ENCODE data around the gene GRAP. TPM values are rescaled to one million over a fixed set of nuclear protein-coding genes. Genes with fewer than 3 reads are reported as not detected.
"Not testable (repeated sequence)": the region's sequence is repeated elsewhere in the genome, so short reads cannot be mapped to it uniquely, and the experiment has no call there.

The GRAP gene
- total RNA-seq, 2 donors from 2014 or later = 0.33 to 1.8 TPM

- H3K4me1 ChIP-seq; H3K36me3 ChIP-seq (replicated peaks in 1 of 2; ENCODE audit: insufficient read depth in 1 of 2, low read depth in 2 of 2); H3K4me3 ChIP-seq; H3K9me3 ChIP-seq; H3K27me3 ChIP-seq; intact Hi-C loops (cut with DNase I); H3K27ac ChIP-seq: not testable (repeated sequence)
- 40% methylated on average over 7 of the region's 31 CpGs; no CpG with 5 or more reads in 1 of the 2 donors for WGBS, 2 donors
- ATAC-seq = peak; percentile 94
- TF ChIP-seq, protein P1, sequence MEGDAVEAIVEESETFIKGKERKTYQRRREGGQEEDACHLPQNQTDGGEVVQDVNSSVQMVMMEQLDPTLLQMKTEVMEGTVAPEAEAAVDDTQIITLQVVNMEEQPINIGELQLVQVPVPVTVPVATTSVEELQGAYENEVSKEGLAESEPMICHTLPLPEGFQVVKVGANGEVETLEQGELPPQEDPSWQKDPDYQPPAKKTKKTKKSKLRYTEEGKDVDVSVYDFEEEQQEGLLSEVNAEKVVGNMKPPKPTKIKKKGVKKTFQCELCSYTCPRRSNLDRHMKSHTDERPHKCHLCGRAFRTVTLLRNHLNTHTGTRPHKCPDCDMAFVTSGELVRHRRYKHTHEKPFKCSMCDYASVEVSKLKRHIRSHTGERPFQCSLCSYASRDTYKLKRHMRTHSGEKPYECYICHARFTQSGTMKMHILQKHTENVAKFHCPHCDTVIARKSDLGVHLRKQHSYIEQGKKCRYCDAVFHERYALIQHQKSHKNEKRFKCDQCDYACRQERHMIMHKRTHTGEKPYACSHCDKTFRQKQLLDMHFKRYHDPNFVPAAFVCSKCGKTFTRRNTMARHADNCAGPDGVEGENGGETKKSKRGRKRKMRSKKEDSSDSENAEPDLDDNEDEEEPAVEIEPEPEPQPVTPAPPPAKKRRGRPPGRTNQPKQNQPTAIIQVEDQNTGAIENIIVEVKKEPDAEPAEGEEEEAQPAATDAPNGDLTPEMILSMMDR (IDR thresholded peaks at IDR 0.05) = peak in 1 of 7 experiments; percentile 9
- DNase-seq = peak in 3 of 4 donors; percentile 12 to 56 (median 29)
Measured at GRCh38 chr17:19076398-19077192, 29.8 kb upstream of the GRAP start.

DNA sequence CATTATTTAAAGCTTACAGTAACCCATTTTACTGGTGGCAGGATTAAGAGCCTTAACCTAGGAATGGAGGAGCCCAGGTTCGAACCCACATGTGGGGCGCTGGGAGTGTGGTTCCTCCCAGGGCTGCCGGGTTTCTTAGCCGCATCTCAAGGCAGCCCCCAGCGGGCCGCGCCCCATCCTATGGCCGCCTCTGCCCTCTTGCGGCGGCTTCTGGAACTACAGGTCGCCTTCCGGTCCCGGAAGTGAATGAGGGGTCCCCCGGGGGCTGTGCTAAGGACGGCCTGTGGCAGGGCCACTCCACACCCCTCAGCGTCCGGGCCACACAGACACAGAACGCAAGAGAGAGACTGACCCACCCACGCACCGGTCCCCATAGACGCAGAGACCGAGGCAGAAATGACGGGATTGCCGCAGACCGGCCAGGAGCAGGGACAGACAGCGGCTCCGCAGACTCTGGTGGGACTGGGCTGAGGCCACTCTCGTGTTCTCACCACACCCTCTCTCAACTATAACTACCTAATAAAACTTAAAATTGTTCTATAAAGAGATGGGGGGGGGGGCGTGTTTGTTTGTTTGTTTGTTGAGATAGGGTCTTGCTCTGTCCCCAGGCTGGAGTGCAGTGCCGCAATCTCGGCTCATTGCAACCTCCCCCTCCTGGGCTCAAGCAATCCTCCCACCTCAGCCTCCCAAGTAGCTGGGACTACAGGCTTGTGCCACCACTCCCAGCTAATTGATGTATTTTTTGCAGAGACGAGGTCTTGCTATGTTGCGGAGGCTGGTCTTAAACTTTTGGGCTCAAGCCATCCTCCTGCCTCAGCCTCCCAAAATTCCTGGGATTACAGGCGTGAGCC is 23.8 kb upstream of the GRAP start:
- H3K4me1 ChIP-seq; H3K9me3 ChIP-seq; H3K4me3 ChIP-seq; H3K27ac ChIP-seq; H3K36me3 ChIP-seq (replicated peaks in 1 of 2; ENCODE audit: insufficient read depth in 1 of 2, low read depth in 2 of 2); DNase-seq; H3K27me3 ChIP-seq; intact Hi-C loops (cut with DNase I): not testable (repeated sequence)
- WGBS, 2 donors = no CpG with 5 or more reads among the region's 34 CpGs
- peak; percentile 96 for ATAC-seq

DNA sequence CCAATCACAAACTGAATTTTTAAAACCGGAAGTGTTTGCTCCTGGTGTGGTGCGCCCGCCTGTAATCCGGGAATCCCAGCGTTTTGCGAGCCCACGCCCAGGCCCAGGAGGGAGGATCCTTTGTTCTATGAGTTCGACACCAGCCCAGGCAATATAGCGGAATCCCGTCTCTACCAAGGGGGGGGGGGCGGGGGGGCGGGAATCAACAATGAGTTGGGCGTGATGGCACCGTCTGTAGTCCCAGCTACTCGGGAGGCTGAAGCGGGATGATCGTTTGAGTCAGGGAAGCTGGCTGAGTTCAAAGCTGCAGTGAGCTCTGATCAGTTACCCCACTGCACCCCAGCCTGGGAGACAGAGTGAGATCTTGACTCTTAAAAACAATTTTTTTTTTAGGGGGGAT is 17.6 kb upstream of the GRAP start:
- H3K27ac ChIP-seq = peak overlapping the region in 1 of 4 donors; percentile 51
- H3K36me3 ChIP-seq (replicated peaks in 1 of 2; ENCODE audit: insufficient read depth in 1 of 2, low read depth in 2 of 2); ATAC-seq; H3K27me3 ChIP-seq; intact Hi-C loops (cut with DNase I); H3K4me3 ChIP-seq; H3K4me1 ChIP-seq; H3K9me3 ChIP-seq: not testable (repeated sequence)
- WGBS, 2 donors = no CpG with 5 or more reads among the region's 17 CpGs
- peak in 1 of 4 donors; percentile 9 for DNase-seq

GRCh38 chr17:19063326-19063956 is 16.7 kb upstream of the GRAP start:
- 0% methylated on average over 33 of the region's 44 CpGs; no CpG with 5 or more reads in 1 of the 2 donors for WGBS, 2 donors
- peak overlapping the region in 1 of 4 donors; percentile 79 for H3K27ac ChIP-seq
- peak; percentile 65 to 94 (median 70) for DNase-seq
- H3K4me3 ChIP-seq; H3K36me3 ChIP-seq (replicated peaks in 1 of 2; ENCODE audit: insufficient read depth in 1 of 2, low read depth in 2 of 2); H3K4me1 ChIP-seq; intact Hi-C loops (cut with DNase I); H3K9me3 ChIP-seq; H3K27me3 ChIP-seq: not testable (repeated sequence)
- peak; percentile 69 to 99 (median 98) for TF ChIP-seq POLR2A (IDR thresholded peaks at IDR 0.05)
- ATAC-seq = peak; percentile 31

DNA sequence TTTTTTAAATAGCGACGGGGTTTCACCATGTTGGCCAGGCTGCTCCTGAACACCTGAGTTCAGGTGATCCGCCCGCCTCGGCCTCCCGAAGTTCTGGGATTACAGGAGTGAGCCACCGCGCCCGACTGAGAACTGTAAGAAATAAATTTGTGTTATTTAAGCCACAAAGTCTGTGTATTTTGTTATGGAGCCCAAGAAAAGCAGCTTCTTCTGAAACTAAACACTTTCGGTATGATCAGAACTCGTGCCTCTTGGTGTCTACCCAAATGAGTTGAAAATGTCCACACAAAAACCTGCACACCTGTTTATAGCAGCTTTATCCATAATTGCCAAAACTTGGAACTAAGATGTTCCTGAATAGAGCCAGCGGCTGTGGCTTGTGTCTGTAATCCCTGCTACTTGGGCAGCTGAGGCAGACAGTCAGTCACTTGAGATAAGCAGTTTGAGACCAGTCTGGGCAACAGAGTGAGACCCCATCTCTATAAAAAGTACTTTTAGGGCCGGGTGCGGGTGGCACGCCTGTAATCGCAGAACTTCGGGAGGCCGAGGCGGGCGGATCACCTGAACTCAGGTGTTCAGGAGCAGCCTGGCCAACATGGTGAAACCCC is 16.1 kb upstream of the GRAP start:
- H3K36me3 ChIP-seq (replicated peaks in 1 of 2; ENCODE audit: insufficient read depth in 1 of 2, low read depth in 2 of 2); intact Hi-C loops (cut with DNase I); DNase-seq; H3K27me3 ChIP-seq; H3K4me3 ChIP-seq; H3K27ac ChIP-seq; H3K4me1 ChIP-seq; H3K9me3 ChIP-seq: not testable (repeated sequence)
- WGBS, 2 donors = no CpG with 5 or more reads among the region's 20 CpGs
- peak; percentile 79 for ATAC-seq

GRCh38 chr17:19062009-19062717 is 15.4 kb upstream of the GRAP start:
- ATAC-seq = peak; percentile 49
- TF ChIP-seq POLR2A (IDR thresholded peaks at IDR 0.05) = peak in 2 of 3 donors; percentile 66 to 77
- H3K27me3 ChIP-seq; H3K4me1 ChIP-seq; H3K36me3 ChIP-seq (replicated peaks in 1 of 2; ENCODE audit: insufficient read depth in 1 of 2, low read depth in 2 of 2); intact Hi-C loops (cut with DNase I); H3K9me3 ChIP-seq; H3K4me3 ChIP-seq: not testable (repeated sequence)
- peak; percentile 49 to 86 (median 70) for DNase-seq
- 0% methylated on average over 9 of the region's 51 CpGs; no CpG with 5 or more reads in 1 of the 2 donors for WGBS, 2 donors
- H3K27ac ChIP-seq = peak overlapping the region in 3 of 4 donors; percentile 34 to 55 (median 52)

DNA sequence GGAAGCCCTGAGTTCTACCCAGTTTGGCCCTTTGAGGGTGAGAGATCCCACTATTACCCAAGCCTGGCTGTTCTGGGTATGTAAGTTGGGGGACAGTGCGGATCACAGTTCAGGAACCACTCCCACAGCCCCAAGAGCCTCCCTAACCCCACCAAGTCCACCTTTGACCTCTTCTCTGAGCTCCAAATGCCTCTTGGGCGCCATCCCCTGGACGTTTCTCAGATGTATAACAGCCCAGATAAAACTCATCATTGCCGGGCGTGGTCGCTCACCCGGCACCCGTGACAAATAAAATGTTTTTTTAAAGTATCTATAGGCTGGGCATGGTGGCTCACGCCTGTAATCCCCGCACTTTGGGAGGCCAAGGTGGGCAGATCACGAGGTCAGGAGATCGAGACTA is 8.7 kb upstream of the GRAP start:
- H3K27me3 ChIP-seq; H3K9me3 ChIP-seq; H3K4me1 ChIP-seq; H3K4me3 ChIP-seq; intact Hi-C loops (cut with DNase I); DNase-seq; H3K27ac ChIP-seq; H3K36me3 ChIP-seq (replicated peaks in 1 of 2; ENCODE audit: insufficient read depth in 1 of 2, low read depth in 2 of 2): not testable (repeated sequence)
- WGBS, 2 donors = no CpG with 5 or more reads among the region's 12 CpGs
- peak; percentile 42 for ATAC-seq

GRCh38 chr17:19048826-19049225 is 2.1 kb upstream of the GRAP start:
- H3K27ac ChIP-seq; H3K4me1 ChIP-seq; DNase-seq; ATAC-seq; H3K27me3 ChIP-seq; H3K9me3 ChIP-seq; H3K36me3 ChIP-seq (replicated peaks in 1 of 2; ENCODE audit: insufficient read depth in 1 of 2, low read depth in 2 of 2); intact Hi-C loops (cut with DNase I); H3K4me3 ChIP-seq: not testable (repeated sequence)
- WGBS, 2 donors = no CpG with 5 or more reads among the region's 7 CpGs

GRCh38 chr17:19047510-19047909 is 753 bp upstream of the GRAP start:
- H3K4me1 ChIP-seq; H3K4me3 ChIP-seq; DNase-seq; ATAC-seq; H3K9me3 ChIP-seq; H3K27me3 ChIP-seq; intact Hi-C loops (cut with DNase I); H3K36me3 ChIP-seq (replicated peaks in 1 of 2; ENCODE audit: insufficient read depth in 1 of 2, low read depth in 2 of 2); H3K27ac ChIP-seq: not testable (repeated sequence)
- 80 to 82% methylated on average over 2 to 4 of the region's 7 CpGs for WGBS, 2 donors

Measured in body of pancreas (tissue), 4 donors.